Effector memory CD4-positive, alpha-beta T cell (primary cell): ENCODE measurements around the gene C1orf87.

Experiments
- DNase-seq, 3 donors: peaks; one replicate each; pipeline ENCODE4 v3.0.0-alpha.2; 2020
- H3K27ac ChIP-seq: 2 replicates; pipeline ENCODE4 v1.7.0; 2013; ENCODE audit warnings: mild to moderate bottlenecking, low read length, moderate library complexity; ENCODE audit not compliant: insufficient read depth, poor library complexity, severe bottlenecking
- H3K27me3 ChIP-seq: replicated peaks from 2 replicates; pipeline ENCODE4 v1.7.0; 2013; ENCODE audit warnings: mild to moderate bottlenecking, low read length; ENCODE audit not compliant: insufficient read depth, control insufficient read depth, poor library complexity, severe bottlenecking
- H3K36me3 ChIP-seq: 2 replicates; pipeline ENCODE4 v1.7.0; 2013; ENCODE audit warnings: mild to moderate bottlenecking, low read length, moderate library complexity; ENCODE audit not compliant: control insufficient read depth, insufficient read depth
- H3K4me1 ChIP-seq: 2 replicates; pipeline ENCODE4 v1.7.0; 2013; ENCODE audit warnings: low read length, mild to moderate bottlenecking; ENCODE audit not compliant: control insufficient read depth, insufficient read depth, poor library complexity, severe bottlenecking
- H3K4me3 ChIP-seq: 2 replicates; pipeline ENCODE4 v1.7.0; 2013; ENCODE audit warnings: low read length, low read depth, mild to moderate bottlenecking; ENCODE audit not compliant: insufficient read depth, poor library complexity, severe bottlenecking
- H3K9me3 ChIP-seq: 2 replicates; pipeline ENCODE4 v1.7.0; 2013; ENCODE audit warnings: mild to moderate bottlenecking, low read length, moderate library complexity; ENCODE audit not compliant: control insufficient read depth

Gene C1orf87

DNA sequence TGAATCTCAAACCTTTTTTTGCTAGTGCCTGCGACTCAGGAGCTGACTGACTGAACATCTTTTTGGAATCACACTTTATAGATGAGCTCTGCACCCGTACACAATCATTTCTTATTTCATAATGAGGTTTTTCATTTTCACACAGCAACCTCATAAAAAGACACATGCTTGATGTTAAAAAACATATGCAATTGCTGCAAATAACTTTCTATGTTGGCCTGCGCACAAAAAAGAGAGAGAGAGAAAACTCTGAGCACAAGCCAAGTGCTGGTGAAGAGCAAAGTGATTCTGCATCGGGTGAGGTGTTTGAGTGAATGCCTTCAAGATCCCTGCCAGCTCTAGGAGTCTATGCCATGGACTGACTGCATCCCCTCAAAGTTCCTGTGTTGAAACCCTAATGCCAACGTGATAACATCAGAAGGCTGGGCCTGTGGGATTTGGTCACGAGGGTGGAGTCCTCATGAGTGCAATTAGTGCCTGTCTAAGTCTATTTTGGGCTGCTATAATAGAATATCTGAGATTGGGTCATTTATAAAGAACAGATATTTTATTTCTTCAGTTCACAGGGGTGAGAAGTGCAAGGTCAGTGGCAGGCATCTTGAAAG is 36.6 kb downstream of the C1orf87 start:
- H3K4me3 ChIP-seq = no peak overlapping the region
- H3K36me3 ChIP-seq = no peaks in the 10 kb centered on the region
- H3K27ac ChIP-seq = no peak overlapping the region
- DNase-seq = no peak
- no peaks in the 10 kb centered on the region for H3K27me3 ChIP-seq
- H3K9me3 ChIP-seq = no peaks in the 10 kb centered on the region
- no peaks in the 10 kb centered on the region for H3K4me1 ChIP-seq

DNA sequence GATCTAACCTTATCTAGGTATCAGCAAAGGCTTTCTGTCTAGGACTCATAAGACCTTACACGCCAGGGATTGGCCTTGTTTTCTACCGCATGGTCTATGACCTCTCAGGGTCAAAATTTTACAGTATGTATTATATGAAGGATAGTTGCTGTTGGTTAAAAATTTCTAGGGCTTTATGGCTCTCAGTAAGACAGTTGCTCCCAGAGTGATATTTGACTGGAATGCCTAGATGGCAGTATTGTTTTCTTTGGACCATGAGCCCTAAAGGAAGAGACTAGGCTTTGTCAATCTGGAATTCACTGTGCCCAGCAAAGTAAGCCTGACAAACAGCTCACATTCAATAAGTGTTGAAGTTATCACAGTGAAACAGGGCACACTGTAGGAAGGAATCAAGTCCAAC is 37.6 kb downstream of the C1orf87 start:
- no peaks in the 10 kb centered on the region for H3K4me1 ChIP-seq
- DNase-seq = no peak
- no peak overlapping the region for H3K27ac ChIP-seq
- H3K36me3 ChIP-seq = no peaks in the 10 kb centered on the region
- no peak overlapping the region for H3K4me3 ChIP-seq
- no peaks in the 10 kb centered on the region for H3K27me3 ChIP-seq
- H3K9me3 ChIP-seq = no peaks in the 10 kb centered on the region

DNA sequence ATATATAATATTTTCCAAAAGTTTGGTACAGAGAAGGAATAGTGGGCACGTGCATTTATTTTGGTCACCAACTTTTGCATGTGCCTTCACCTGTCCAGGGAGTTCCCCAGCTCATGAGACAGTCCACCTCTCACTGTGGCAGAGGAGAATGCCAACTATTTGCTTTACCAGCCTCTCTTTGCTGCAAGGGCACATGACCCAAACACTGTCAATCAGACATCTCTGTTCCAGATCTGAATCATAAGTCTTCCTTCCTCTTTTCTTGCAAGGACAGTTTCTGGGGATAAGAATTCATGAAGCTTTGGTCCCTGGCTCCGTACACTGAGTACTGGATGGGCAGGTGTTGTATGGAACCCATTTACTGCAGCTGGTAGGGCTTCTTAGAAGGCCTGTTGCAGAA is 38.6 kb downstream of the C1orf87 start:
- no peak for DNase-seq
- no peaks in the 10 kb centered on the region for H3K36me3 ChIP-seq
- no peak overlapping the region for H3K4me3 ChIP-seq
- no peaks in the 10 kb centered on the region for H3K9me3 ChIP-seq
- no peaks in the 10 kb centered on the region for H3K27me3 ChIP-seq
- H3K4me1 ChIP-seq = no peaks in the 10 kb centered on the region
- H3K27ac ChIP-seq = no peak overlapping the region

DNA sequence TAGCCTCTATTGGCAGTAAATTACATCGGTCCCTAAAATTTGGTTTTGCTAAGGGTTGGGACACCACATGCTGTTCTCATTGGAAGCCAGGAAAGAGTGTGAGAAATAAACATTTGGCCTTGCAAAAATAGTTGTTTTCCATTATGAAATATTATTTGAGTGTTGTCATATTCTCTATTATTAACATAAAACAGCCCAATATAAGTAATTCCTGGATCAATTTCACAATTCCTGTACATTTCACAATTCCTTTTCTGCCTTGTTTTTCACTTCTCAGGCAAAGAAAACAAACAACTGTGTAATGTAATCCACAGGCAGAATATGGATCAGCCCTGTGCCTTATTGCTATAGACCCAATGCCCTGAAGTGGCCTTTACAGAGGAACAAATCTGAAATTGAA is 40.5 kb downstream of the C1orf87 start:
- DNase-seq = no peak
- Histone ChIP-seq H3K9me3 (no peaks in the 10 kb centered on the region), H3K36me3 (no peaks in the 10 kb centered on the region), H3K4me3 (no peak overlapping the region), H3K4me1 (no peaks in the 10 kb centered on the region), H3K27me3 (no peaks in the 10 kb centered on the region), H3K27ac (no peak overlapping the region)

DNA sequence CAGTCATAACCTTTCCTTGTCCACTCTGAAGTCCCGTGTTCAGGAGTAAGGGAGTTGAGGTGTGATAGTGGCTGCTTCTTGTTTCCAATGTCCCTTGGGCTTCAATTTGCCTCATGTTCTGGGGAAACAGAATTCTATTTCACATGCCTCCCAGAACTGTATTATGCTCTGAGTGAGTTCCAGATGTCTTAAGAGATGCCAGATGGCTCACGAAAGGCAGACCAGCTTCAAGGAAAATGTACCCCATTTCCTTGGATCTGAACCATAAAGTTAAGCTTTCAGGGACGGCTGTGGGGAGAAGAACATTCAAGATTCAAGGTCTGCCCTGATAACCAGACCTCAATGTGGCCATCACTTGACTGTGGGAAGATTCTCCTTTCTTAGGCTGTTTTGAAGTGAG is 42.4 kb downstream of the C1orf87 start:
- no peak overlapping the region for H3K4me3 ChIP-seq
- no peak overlapping the region for H3K27ac ChIP-seq
- H3K36me3 ChIP-seq = no peaks in the 10 kb centered on the region
- H3K27me3 ChIP-seq = no peaks in the 10 kb centered on the region
- no peaks in the 10 kb centered on the region for H3K9me3 ChIP-seq
- H3K4me1 ChIP-seq = no peaks in the 10 kb centered on the region
- DNase-seq = no peak

DNA sequence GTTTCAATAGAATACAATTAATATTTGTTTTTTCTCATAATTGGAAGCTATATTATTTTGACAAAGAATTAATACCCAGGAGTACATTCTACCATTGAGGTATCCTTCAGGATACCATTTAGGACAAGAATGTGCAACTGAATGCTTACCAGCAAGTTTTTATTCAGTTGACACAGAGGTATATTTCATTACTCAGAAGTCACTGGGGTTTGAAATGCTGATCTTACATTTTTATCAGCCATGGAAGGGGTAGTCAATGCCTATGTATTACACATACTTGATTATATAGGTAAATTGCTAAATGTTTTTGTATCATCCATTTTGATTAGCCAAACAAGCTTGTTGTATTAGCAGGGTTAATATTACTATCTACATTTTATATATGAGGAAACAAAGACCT is 48.0 kb downstream of the C1orf87 start:
- no peaks in the 10 kb centered on the region for H3K4me1 ChIP-seq
- no peak overlapping the region for H3K27ac ChIP-seq
- no peaks in the 10 kb centered on the region for H3K36me3 ChIP-seq
- H3K4me3 ChIP-seq = no peak overlapping the region
- H3K27me3 ChIP-seq = no peaks in the 10 kb centered on the region
- no peaks in the 10 kb centered on the region for H3K9me3 ChIP-seq
- DNase-seq = no peak

DNA sequence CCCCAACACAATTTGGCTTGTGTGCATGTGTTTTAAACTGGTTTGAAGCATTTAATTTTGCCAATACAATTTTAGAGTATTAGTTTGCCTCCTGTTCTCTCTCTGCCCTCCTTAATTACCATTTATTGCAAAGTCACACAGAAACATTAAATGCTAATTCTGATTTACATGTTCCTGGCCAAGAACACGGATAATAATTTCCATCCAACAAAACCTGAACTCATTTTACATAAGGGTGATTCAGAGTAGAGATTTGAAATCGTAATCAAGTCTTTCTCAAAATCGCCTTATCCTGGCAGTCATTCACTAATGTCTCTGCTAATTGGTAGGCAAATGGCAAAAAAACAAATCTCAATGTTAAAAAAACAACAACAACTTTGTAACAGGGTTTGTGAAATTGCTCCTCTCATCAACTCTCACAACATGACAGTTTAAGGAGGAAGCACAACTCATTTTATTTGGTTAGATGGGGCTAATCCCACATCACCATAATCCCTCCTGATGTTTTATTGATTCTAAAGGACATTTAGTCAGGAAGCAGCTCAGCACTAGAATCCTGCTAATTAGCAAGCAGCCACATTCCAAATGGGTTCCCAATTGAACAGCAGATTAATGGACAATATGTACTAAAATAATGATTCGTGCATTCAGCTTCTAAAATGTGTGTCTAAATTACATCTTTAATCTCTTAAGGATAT is 55.9 kb downstream of the C1orf87 start:
- no peaks in the 10 kb centered on the region for H3K4me1 ChIP-seq
- no peak overlapping the region for H3K4me3 ChIP-seq
- no peak for DNase-seq
- no peaks in the 10 kb centered on the region for H3K36me3 ChIP-seq
- H3K9me3 ChIP-seq = no peaks in the 10 kb centered on the region
- no peaks in the 10 kb centered on the region for H3K27me3 ChIP-seq
- H3K27ac ChIP-seq = no peak overlapping the region

DNA sequence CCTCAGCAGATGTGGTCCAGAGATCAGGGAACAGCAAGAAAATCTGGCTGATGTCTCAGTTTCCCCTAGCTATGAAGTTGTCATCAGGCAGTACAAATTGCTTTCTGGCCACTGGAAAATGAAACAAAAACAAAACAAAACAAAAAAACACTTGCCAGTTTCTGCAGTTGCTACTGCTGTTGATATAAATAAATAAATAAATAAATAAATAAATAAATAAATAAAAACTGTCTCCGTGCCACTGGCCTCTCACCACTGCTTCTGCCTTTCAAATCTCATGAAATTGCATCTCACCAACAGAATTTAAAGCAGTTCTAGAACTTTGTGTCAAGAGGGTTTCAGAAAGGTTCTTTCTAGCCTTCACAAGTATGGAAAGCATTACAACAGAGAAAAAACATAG is 62.9 kb downstream of the C1orf87 start:
- Histone ChIP-seq H3K36me3 (no peaks in the 10 kb centered on the region), H3K4me1 (no peaks in the 10 kb centered on the region), H3K4me3 (no peak overlapping the region), H3K9me3 (no peaks in the 10 kb centered on the region), H3K27ac (no peak overlapping the region), H3K27me3 (no peaks in the 10 kb centered on the region)
- no peak for DNase-seq

DNA sequence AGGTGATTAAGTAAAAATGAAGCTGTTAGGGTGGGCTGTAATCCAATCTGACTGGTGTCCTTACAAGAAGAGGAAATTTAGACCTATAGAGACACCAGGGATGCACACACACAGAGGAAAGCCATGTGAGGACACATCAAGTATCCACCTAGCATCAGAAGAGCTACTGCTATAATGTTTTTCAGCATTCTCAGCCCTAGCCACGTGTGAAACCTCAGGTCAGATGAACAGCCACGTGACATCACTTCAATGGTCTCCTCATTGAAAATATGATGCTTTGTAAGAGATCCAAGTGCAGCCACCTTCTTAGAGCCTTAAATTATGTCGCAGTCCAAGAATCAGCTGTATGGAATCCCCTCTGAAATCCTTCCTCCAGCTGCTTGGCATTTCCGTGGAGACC is 65.1 kb downstream of the C1orf87 start:
- no peaks in the 10 kb centered on the region for H3K27me3 ChIP-seq
- DNase-seq = no peak
- H3K36me3 ChIP-seq = no peaks in the 10 kb centered on the region
- no peaks in the 10 kb centered on the region for H3K9me3 ChIP-seq
- H3K4me1 ChIP-seq = no peaks in the 10 kb centered on the region
- H3K4me3 ChIP-seq = no peak overlapping the region
- no peak overlapping the region for H3K27ac ChIP-seq

DNA sequence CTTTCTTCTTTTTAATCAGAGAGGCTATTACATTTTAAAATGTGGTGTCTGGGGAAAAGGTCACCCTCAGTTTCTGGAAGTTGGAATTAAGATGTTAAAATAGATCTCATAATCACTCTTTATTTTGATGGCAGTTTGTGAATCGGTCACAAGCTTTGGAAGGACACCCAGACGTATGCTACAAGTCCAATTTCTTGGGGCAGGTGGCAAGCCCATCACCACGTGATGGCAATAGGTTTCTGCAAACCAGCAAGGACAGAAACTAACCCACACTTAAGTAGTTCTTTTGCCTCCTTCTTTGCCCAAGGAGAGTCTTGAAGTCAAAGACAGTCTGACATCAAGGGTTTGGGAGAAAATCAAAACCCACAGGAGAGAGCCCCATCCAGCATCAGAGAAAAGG is 72.9 kb downstream of the C1orf87 start:
- Histone ChIP-seq H3K27ac (no peak overlapping the region), H3K4me1 (no peaks in the 10 kb centered on the region), H3K27me3 (no peaks in the 10 kb centered on the region), H3K9me3 (no peaks in the 10 kb centered on the region), H3K4me3 (no peak overlapping the region), H3K36me3 (no peaks in the 10 kb centered on the region)
- DNase-seq = no peak
